Hindlimb muscle (tissue), 1 donor: ENCODE measurements around the gene TTC32. TPM values are rescaled to one million over a fixed set of nuclear protein-coding genes. Genes with fewer than 3 reads are reported as not detected.
"Not testable (repeated sequence)": the region's sequence is repeated elsewhere in the genome, so short reads cannot be mapped to it uniquely, and the experiment has no call there.

ENCODE experiments used
- DNase-seq: peaks from one replicate; pipeline ENCODE4 v3.0.0-alpha.2; 2013
- polyA plus RNA-seq: library from polyadenylated mRNA; unstranded; fragments of 120-200 nt; gene quantifications from one replicate; pipeline ENCODE4 v1.2.1, GENCODE V29; 2013; ENCODE audit not compliant: insufficient read length

Gene TTC32
- polyA plus RNA-seq, 1 donor = 15.1 TPM

GRCh38 chr2:19898592-19899329 is 3.0 kb downstream of the TTC32 start:
- no peak for DNase-seq

- DNase-seq = no peak
Measured at GRCh38 chr2:19897623-19898245, 4.0 kb downstream of the TTC32 start.

- DNase-seq = no peak
Measured at GRCh38 chr2:19895535-19895934, 6.2 kb downstream of the TTC32 start.

GRCh38 chr2:19894134-19894792 is 7.5 kb downstream of the TTC32 start:
- DNase-seq = no peak

GRCh38 chr2:19893520-19894133 is 8.2 kb downstream of the TTC32 start:
- DNase-seq = no peak

- DNase-seq = not testable (repeated sequence)
Measured at GRCh38 chr2:19891971-19892370, 9.8 kb downstream of the TTC32 start.

GRCh38 chr2:19890104-19890503 is 11.7 kb downstream of the TTC32 start:
- no peak for DNase-seq

GRCh38 chr2:19888831-19889230 is 13.0 kb downstream of the TTC32 start:
- DNase-seq = no peak

- no peak for DNase-seq
Measured at GRCh38 chr2:19887510-19887909, 14.3 kb downstream of the TTC32 start.

- DNase-seq = no peak
Measured at GRCh38 chr2:19886261-19886660, 15.5 kb downstream of the TTC32 start.

- no peak for DNase-seq
Measured at GRCh38 chr2:19885791-19886190, 16.0 kb downstream of the TTC32 start.

GRCh38 chr2:19883971-19884720 is 17.6 kb downstream of the TTC32 start:
- DNase-seq = no peak

GRCh38 chr2:19883486-19883885 is 18.3 kb downstream of the TTC32 start:
- DNase-seq = no peak

- DNase-seq = no peak
Measured at GRCh38 chr2:19882286-19882685, 19.5 kb downstream of the TTC32 start.

GRCh38 chr2:19881908-19882265 is 19.9 kb downstream of the TTC32 start:
- DNase-seq = no peak

GRCh38 chr2:19881221-19881907 is 20.4 kb downstream of the TTC32 start:
- DNase-seq = no peak

- DNase-seq = not testable (repeated sequence)
Measured at GRCh38 chr2:19880191-19880590, 21.6 kb downstream of the TTC32 start.

GRCh38 chr2:19879120-19879519 is 22.7 kb downstream of the TTC32 start:
- no peak for DNase-seq

- DNase-seq = no peak
Measured at GRCh38 chr2:19878268-19879046, 23.3 kb downstream of the TTC32 start.

GRCh38 chr2:19876751-19877150 is 25.0 kb downstream of the TTC32 start:
- DNase-seq = no peak

GRCh38 chr2:19875280-19875679 is 26.5 kb downstream of the TTC32 start:
- no peak for DNase-seq
